Stimulated activated CD8-positive, alpha-beta memory T cell treated with anti-CD3 and anti-CD28 coated beads, Interleukin-15, amount 100 ng/mL, for 1 hour (primary cell): ENCODE data around the gene KAZN.

Experiments
- DNase-seq: peaks from one replicate; pipeline ENCODE4 v3.0.0-alpha.2; 2020; ENCODE audit warnings: low read depth

Gene KAZN

DNA sequence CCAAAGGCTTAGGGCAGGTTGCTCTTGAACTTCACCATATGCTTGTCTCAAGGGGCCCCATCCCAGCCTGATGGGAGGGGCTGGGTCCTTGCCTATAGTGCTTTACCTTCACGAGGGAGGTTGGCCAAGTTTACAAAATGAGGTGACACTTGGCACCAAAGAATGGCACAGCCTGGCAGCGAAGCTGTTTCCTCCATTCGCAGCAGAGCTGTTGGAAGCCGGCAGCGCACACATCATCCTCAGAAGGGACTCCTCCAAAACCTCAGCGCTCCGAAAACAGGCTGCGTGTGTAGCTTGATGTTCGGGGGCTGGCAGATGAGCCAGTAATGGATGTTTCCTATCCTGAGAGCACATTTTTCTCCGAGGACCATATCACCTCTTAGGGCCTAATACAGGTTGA lies 116.8 kb downstream of the KAZN start:
- DNase-seq, result no peak

- no peak for DNase-seq
Observed at GRCh38 chr1:14715802-14716201, 117.3 kb downstream of the KAZN start.

DNA sequence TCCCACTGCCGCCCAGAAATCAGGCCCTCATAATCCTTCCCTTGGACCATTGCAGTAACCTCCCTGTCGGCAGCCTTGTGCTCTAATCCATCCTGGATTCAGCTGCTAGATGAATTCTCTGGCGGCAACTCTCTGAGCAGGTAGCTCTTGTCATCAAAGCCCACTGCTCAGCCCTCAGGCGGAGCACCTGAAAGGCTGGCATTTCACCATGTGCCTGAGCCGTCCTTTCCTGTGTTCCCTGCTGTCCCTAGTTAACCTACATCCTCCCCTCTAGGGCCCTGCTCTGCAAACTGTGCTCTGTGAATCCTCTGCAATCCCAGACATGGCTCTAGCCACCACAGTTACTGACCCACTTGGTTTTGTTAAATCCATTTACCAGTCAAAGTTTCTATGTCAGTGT lies 118.0 kb downstream of the KAZN start:
- no peak for DNase-seq

- no peak for DNase-seq
Observed at GRCh38 chr1:14718476-14718875, 120.0 kb downstream of the KAZN start.

GRCh38 chr1:14723401-14723800 lies 124.9 kb downstream of the KAZN start:
- no peak for DNase-seq

GRCh38 chr1:14724246-14724645 lies 125.8 kb downstream of the KAZN start:
- DNase-seq, result no peak

DNA sequence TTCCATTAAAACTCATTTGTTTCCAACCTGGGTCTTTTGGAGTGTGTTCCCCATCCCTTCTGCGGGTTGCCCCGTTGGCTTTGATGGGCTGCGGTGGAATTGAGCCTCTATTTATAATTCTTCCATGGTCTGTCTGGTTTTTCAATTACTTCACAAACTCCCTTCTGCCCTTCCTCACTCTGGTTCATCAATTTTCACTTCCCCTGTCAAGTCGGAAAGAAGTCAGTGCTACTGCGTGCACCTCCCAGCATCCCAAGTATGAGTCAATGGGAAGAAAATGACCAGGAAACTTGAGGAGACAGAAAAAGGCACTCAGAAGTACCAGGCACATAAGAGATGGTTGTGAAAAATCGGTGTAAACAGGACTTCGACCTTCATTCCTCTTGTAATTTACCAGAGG lies 126.2 kb downstream of the KAZN start:
- DNase-seq, result no peak

DNA sequence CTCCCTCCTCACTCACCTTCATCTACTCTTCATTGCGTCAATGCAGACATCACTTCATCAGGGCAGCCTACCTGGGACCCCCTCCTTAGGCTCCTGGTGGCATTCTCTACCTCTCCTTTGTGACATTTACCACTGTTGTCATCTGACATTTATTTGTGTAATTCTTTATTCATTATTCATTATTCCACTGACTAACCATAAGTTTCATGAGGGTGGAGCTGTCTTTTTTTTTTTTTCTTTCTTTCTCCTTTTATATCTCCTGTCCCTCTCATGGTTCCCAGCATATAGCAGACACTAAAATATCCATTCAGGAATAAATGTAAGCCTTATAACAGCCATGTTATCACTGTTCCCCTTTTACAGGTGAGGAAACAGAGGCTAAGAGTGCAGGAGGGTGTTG lies 126.8 kb downstream of the KAZN start:
- no peak for DNase-seq

GRCh38 chr1:14725695-14726094 lies 127.2 kb downstream of the KAZN start:
- no peak for DNase-seq

DNA sequence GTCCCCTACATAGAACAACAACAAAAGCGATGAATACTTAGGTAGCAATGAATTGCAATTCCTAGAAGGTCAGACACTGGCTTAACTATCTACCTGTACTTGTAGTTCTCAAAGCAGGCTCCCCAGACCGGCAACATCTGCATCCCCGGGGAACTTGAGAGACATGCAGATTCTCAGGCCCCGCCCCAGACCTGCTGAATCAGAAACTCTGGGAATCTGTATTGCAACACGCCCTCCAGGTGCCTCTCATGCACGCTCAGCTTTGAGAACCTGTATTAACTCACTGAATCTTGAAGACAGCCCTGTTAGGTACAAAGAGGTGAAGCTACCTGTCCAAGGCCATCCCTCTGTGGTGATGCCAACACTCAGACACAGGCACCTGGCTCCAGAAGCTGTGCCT lies 128.1 kb downstream of the KAZN start:
- DNase-seq, result no peak

DNA sequence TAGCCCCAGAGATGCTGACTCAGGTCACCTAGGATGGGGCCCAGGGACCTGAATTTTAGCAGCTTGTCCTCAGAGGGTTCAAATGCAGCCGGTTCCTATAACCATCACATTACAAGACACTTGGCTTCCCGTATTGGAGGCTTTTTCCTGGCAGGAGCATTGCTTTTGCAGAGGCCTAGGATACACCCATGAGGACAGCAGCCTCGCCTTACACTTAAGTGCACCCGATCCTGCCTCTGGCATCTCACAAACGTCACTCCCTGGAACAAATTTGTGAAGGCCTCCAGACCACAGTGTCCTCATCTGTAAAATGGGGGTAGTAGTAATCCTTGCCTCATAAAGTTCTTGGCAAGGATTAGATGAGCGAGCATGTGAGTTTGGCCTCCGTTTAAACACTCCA lies 130.0 kb downstream of the KAZN start:
- no peak for DNase-seq

DNA sequence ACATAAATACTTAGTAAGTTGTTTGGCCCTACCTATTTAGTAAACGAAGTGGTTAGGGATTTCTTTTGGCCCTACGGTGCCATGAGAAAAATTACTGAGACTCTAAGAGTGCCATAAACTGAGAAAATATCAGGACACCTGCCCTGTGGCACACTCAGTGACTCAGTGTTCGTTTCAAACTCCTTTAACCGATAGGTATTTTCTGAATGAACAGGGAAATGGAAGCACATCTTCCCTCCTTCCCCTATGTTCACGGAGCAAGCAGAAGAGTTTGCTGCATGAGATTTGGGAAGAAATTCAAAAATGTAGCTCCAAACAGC lies 134.2 kb downstream of the KAZN start:
- no peak for DNase-seq

DNA sequence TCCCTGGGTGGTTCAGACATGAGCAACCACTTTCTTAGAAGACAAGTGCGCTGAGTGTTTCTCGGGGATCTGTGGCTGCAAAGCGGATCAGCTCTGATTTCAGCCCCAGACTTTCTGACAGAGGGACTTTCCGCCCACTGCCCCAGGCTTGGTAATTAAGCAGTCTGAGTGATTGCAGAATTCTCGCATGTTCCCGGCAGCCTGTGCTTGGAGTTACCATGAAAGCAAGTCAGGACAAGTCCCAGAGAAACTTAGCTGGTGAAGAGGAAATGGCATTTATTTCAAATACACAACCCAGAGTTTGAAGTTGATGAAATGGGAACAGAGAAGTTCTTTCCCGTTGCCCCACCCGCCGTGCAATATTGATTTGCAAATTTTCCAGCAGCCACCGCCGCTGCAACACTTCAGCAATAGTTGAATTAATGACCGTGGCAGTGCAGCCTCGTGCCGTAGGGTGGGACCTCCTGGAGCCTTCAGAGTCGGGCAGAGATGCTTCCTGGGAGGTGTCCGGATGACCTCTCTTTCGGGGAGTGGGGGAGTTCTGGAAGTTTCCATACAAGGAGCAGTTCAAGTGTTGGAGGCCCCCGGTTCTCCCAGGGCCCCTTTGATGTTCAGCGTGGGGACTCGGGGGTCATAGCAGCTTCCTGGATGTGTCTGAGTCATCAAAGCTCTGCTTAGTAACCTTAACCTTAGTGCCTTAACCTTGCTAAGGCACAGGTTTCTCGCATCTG lies 134.7 kb downstream of the KAZN start:
- DNase-seq, result no peak

- DNase-seq, result no peak
Observed at GRCh38 chr1:14733779-14734140, 135.3 kb downstream of the KAZN start.

GRCh38 chr1:14735841-14736240 lies 137.4 kb downstream of the KAZN start:
- no peak for DNase-seq

- no peak for DNase-seq
Observed at GRCh38 chr1:14737561-14738094, 139.1 kb downstream of the KAZN start.

GRCh38 chr1:14738235-14738634 lies 139.8 kb downstream of the KAZN start:
- DNase-seq, result no peak

- no peak for DNase-seq
Observed at GRCh38 chr1:14738647-14739046, 140.2 kb downstream of the KAZN start.

DNA sequence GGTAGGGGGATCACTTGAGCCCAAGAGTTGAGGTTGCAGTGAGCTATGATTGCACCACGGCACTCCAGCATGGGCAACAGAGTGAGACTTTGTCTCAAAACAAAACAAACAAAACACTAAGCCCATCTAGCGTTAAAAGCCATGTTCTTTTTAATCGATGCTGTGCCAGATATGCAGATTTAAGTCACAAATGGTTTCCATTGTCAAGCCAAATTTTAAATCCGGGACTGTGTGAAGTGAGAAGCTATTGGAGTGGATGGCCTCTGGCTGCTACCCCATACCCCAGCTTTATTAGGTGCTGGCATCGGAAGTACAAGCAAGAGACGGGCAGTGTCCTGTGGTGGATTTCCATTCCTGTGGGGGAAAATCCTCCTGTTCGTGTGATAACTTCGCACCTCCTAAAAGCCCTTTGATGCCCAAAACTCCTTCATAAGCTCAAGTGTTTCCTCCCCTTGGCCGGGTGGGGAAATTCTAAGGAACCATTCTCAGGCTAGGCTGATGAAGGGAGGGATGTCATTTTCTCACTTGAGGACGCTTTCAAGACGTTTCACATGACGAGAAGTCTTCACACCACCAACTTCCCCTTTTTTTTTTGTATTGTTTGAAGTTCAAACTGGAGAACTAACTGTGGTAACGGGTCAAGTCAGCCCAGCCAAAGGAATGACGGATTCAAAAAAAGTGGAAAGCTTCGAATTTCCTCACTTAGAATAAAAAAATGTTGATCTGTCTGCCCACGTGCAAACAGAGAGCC lies 140.8 kb downstream of the KAZN start:
- DNase-seq, result no peak

GRCh38 chr1:14740016-14740415 lies 141.5 kb downstream of the KAZN start:
- no peak for DNase-seq

- no peak for DNase-seq
Observed at GRCh38 chr1:14741082-14741481, 142.6 kb downstream of the KAZN start.

DNA sequence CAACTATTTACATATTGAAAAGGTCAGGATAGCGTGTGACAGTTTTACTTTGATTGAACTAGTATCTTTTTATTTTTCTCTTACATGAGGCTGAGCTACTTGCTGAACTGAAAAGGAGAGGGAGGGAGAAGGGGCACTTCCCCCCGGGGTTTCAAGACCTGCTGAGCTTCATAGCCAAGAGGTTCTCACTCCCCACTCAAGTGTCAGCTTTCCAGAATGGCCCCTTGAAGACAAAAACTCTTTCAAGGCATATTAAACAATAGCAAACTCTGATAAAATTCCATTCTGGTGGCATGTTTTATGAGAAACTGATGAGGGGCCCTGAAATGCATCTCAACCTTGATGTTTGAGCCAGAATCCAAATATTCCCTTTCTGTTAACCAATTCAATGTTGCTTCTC lies 143.0 kb downstream of the KAZN start:
- DNase-seq, result no peak

DNA sequence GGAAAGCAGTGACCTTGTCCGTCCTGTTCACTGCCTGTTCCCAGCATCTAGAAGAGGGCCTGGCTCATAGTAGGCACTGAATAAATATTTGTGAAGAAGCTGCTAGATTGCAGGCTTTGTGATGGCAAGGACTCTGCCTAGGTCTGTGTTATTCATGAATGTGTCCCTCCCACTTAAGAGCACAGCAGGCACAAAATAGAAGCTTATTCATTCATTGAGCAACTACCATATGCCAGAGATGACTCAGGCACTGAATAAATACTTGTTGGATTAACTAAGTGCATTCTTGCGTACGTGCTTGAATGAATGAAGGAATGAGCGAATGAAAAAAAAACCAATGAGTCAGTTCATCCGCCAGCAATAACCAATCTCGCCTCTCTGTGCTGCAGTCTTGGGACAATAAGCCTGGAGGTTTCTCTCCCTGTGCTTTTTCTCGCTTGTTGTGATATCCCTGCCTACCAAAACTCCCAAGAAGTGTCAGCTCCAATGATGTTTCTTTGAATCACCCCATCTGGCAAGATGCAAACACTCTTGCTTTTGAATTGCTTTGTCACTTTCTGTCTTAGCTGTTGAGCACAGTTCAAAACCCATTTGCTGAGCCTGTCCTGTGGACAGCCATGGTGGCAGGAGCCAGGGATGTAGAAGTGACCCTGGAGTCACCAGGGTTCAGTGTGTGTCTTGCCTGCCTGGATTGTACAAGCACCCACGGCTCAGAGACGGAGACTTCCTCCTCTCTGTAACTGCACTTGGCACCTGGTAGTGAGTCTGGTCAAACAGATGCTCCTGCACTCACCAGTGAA lies 143.9 kb downstream of the KAZN start:
- DNase-seq, result no peak
